Body of pancreas (tissue), 4 donors: ENCODE results near the gene TMEM151B. TPM values are rescaled to one million over a fixed set of nuclear protein-coding genes. Genes with fewer than 3 reads are reported as not detected.

Source experiments
- ATAC-seq: fragments of 150-250 bp; one replicate; pipeline ENCODE4 v1.9.1; 2016
- DNase-seq, 4 donors: peaks; one replicate each; pipeline ENCODE4 v3.0.0-alpha.2; 2019
- H3K27ac ChIP-seq, 4 donors: fragments of 200-600 bp; sonication (generic); 1 replicate in 3 of 4; 2 replicates in 1 of 4; pipeline versions ENCODE4 v1.5.1 to v1.6.1; 2016 to 2019; ENCODE audit warnings: mild to moderate bottlenecking in 1 of 4, mixed read lengths in 1 of 4, moderate library complexity in 1 of 4
- H3K27me3 ChIP-seq, 2 donors: fragments of 200-600 bp; sonication (generic); one replicate each; pipeline ENCODE4 v1.6.0; 2016; ENCODE audit warnings: mild to moderate bottlenecking in 1 of 2
- H3K36me3 ChIP-seq, 2 donors: fragments of 200-600 bp; sonication (generic); replicated peaks in 1 of 2; 2 replicates each; pipeline ENCODE4 v1.5.1; 2016; ENCODE audit warnings: low read depth in 2 of 2; ENCODE audit not compliant: insufficient read depth in 1 of 2
- H3K4me1 ChIP-seq: fragments of 200-600 bp; sonication (generic); one replicate; pipeline ENCODE4 v1.6.0; 2016
- H3K4me3 ChIP-seq, 2 donors: fragments of 200-600 bp; sonication (generic); 1 replicate in 1 of 2; 2 replicates in 1 of 2; pipeline ENCODE4 v1.5.1; 2016 to 2019
- H3K9me3 ChIP-seq, 3 donors: fragments of 200-600 bp; sonication (generic); 1 replicate in 2 of 3; 2 replicates in 1 of 3; pipeline ENCODE4 v1.5.1; 2016
- POLR2A ChIP-seq, 3 donors: fragments of 450-650 bp; IDR thresholded peaks; one replicate each; pipeline ENCODE4 v1.6.1; 2016; ENCODE audit warnings: antibody characterized with exemption in 3 of 3, mild to moderate bottlenecking in 2 of 3
- WGBS, 2 donors: methylation state at CpG; one replicate each; pipeline ENCODE4 v1.1.5; 2017; 5-methylcytosine and 5-hydroxymethylcytosine counted together
- intact Hi-C: fragments of 100-400 bp; cut with DNase I; formaldehyde crosslinking; loops from one replicate; pipeline ENCODE4 v1.15.1; 2023
- total RNA-seq, 2 donors: library from RNA; depleted of rRNA; stranded (reverse); fragments of >200 nt; gene quantifications; one replicate each; pipeline ENCODE4 v1.1.0, GENCODE V29; 2016
- TF ChIP-seq, protein P1 (sequence below), 7 experiments: fragments of 450-650 bp in 4 of 7; fragments of 200-600 bp in 3 of 7; sonication (generic) in 3 of 7; IDR thresholded peaks; one replicate each; pipeline ENCODE4 v1.5.1; 2016 to 2019; ENCODE audit warnings: antibody characterized with exemption in 7 of 7

TMEM151B gene
- total RNA-seq, 2 donors from 2014 or later, result under 0.01 to 0.66 TPM

DNA sequence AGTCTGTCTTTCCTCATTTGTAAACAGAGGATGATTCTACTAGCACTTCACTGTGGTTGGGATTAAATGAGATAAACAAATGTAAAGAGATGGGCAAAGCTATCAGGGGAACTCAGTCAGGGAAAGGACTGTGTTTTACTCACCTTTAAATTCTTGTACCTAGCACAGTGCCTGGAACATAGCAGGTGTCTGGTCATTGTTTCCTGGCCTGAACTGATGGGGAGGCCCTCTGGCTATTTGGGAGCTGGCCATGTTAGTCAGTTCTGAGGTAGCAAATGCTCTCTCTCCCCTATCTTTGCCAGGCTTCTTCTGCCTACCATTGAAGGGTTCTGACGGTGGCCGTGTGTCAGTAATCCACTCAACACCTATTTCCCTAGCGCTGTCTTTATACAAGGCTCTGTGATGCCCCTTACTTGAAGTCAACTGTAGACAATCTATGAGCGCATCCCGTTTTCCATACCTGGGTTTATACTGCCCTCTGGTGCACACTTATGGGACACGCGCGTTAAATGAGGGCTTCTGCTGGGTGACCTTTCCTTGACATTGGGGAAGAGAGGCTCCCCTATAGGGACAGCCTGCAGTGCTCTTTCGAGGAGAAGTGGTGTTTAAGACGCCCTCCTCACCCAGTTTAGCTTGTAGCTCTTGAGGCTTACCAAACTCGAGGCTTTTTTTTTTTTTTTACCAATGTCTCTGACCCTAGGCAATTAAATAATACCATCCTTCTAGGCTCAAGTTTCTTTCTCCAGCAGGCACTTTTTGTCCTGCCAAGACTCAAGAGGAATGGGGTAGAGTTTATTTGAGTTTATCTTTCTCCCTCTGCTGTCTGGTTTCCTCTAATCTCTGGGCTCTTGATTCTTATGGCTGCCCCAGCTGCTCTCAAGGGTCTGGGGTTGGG lies 68.2 kb downstream of the TMEM151B start:
- peak; percentile 66 to 75 (median 68) for DNase-seq
- Histone ChIP-seq H3K27ac (peak overlapping the region in 1 of 4 donors; percentile 12), H3K4me3 (no peak overlapping the region), H3K9me3 (no peaks in the 10 kb centered on the region), H3K36me3 (no peaks in the 10 kb centered on the region), H3K27me3 (no peaks in the 10 kb centered on the region), H3K4me1 (peaks cover 7% of the 10 kb centered on the region)
- TF ChIP-seq, protein P1, sequence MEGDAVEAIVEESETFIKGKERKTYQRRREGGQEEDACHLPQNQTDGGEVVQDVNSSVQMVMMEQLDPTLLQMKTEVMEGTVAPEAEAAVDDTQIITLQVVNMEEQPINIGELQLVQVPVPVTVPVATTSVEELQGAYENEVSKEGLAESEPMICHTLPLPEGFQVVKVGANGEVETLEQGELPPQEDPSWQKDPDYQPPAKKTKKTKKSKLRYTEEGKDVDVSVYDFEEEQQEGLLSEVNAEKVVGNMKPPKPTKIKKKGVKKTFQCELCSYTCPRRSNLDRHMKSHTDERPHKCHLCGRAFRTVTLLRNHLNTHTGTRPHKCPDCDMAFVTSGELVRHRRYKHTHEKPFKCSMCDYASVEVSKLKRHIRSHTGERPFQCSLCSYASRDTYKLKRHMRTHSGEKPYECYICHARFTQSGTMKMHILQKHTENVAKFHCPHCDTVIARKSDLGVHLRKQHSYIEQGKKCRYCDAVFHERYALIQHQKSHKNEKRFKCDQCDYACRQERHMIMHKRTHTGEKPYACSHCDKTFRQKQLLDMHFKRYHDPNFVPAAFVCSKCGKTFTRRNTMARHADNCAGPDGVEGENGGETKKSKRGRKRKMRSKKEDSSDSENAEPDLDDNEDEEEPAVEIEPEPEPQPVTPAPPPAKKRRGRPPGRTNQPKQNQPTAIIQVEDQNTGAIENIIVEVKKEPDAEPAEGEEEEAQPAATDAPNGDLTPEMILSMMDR (IDR thresholded peaks at IDR 0.05), result peak; percentile 62 to 85 (median 79)
- no peak for TF ChIP-seq POLR2A (IDR thresholded peaks at IDR 0.05)
- WGBS, 2 donors, result 2 to 5% methylated on average over 11 of the region's 11 CpGs
- intact Hi-C loops, result loop anchor here (5.0 to 10.0 kb wide), 2 partner anchors 66 to 244 kb away; partner anchors contain the start of gene TMEM151B
- ATAC-seq, result peak; percentile 84

DNA sequence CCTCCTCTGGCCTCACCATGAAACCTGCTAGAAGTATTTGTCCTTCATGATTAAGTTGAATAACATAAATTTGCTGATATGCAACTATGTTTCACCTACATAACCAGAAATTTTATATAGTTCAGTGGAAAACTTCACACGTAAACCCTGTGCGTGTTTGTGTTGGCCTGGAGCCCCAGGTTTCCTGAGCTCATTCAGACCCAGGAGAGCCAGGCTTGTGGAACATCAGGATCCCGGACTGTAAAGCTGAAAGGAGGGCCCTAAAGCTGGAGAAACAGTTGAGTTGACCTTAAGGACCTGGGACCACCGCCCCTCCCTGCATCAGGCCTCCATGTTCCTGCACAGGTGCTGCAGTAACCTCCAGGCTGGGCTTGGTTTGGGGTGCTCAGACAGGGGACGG lies 69.1 kb downstream of the TMEM151B start:
- Histone ChIP-seq H3K4me3 (no peak overlapping the region), H3K36me3 (no peaks in the 10 kb centered on the region), H3K27me3 (no peaks in the 10 kb centered on the region), H3K27ac (peak overlapping the region in 1 of 4 donors; percentile 13), H3K4me1 (peaks cover 7% of the 10 kb centered on the region), H3K9me3 (no peaks in the 10 kb centered on the region)
- peak; percentile 11 to 55 (median 30) for DNase-seq
- 39 to 54% methylated on average over 3 to 5 of the region's 5 CpGs for WGBS, 2 donors
- TF ChIP-seq POLR2A (IDR thresholded peaks at IDR 0.05), result no peak
- ATAC-seq, result no peak
- intact Hi-C loops, result loop anchor here (5.0 to 10.0 kb wide), 2 partner anchors 67 to 244 kb away; partner anchors contain the start of gene TMEM151B

DNA sequence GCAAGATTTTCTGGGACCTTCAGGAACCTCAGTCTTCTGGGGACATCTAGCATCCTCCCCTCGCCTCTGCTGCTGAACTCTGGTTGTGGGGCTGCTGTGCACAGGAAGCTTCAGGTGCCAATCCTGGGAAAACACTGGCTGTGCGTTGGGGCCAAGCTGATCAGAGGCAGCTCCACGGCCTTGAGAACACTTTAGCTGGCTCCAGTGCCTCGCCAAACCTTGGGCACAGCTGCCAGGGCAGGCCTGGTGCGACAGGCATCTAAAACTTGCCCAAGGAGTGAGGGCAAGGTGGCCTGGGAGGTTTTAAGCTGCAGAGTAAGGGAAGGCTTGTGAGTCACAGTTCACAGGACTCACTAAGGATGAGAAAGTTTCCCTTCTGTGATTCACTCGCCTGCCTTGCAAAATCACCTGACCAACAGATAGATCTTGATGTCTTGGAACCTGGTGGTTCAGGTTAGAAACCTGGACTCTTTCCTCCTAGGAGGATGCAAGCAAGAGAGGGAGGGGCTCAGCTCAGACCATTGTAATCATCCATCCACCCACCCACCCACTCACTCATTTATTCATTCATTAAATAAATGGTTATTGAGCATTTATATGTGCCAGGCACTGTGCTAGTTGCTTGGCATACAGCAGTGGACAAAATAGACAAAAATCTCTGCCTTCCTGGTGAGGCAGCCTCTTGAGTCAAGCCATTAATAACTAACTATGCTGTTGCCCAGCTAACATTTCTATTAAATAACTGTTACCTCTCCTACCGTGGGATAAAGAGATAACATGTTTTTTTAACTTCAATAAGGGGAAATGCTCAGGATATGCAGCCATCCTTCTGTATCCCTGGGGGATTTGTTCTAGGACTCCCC lies 69.7 kb downstream of the TMEM151B start:
- Histone ChIP-seq H3K4me3 (no peak overlapping the region), H3K27me3 (no peaks in the 10 kb centered on the region), H3K4me1 (peaks cover 7% of the 10 kb centered on the region), H3K36me3 (no peaks in the 10 kb centered on the region), H3K9me3 (no peaks in the 10 kb centered on the region), H3K27ac (peak overlapping the region in 1 of 4 donors; percentile 13)
- DNase-seq, result peak; percentile 31 to 76 (median 58)
- TF ChIP-seq, protein P1 (IDR thresholded peaks at IDR 0.05), result no peak
- TF ChIP-seq POLR2A (IDR thresholded peaks at IDR 0.05), result no peak
- WGBS, 2 donors, result 44 to 53% methylated on average over 5 to 7 of the region's 7 CpGs
- intact Hi-C loops, result loop anchor here (5.0 to 10.0 kb wide), 3 partner anchors 68 to 245 kb away; partner anchors contain the start of gene TMEM151B
- no peak for ATAC-seq

DNA sequence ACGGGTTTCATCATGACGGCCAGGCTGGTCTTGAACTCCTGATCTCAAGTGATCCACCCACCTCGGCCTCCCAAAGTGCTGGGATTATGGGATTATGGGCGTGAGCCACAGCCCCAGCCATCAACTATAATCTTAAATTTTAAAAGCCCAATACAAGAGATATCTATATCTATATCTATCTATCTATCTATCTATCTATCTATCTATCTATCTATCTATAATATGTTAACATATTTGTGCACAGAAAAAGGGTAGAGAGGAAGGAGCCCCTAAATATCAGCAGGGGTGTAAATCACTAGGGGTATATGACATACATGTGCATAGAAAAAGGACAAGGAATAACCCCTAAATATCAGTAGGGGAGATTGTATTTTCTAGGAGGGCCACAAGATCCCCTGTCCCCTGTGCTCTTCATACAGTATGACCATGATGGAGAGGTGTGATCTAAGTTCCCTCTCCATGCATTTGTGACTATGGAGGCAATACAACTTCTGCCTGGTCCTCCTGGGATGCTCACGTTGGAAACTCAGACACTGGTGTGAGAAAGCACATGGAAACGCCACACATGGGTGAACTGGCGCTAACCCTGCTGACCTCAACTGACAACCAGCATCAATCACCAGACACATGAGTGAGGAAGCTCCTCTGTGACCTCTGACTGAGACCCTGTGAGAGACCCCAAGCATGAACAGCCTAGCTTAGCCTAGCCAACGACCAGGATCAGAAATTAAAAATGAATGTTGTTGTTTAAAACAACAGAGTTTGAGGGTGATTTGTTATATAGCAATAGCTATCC lies 71.0 kb downstream of the TMEM151B start:
- no peak for TF ChIP-seq POLR2A (IDR thresholded peaks at IDR 0.05)
- TF ChIP-seq, protein P1 (IDR thresholded peaks at IDR 0.05), result no peak
- DNase-seq, result no peak
- Histone ChIP-seq H3K36me3 (no peaks in the 10 kb centered on the region), H3K27ac (no peak overlapping the region), H3K4me3 (no peak overlapping the region), H3K27me3 (no peaks in the 10 kb centered on the region), H3K4me1 (peaks cover 7% of the 10 kb centered on the region), H3K9me3 (no peaks in the 10 kb centered on the region)
- intact Hi-C loops, result loop anchor here (10.0 kb wide), 1 partner anchor 166 kb away; no protein-coding TSS in a partner anchor
- WGBS, 2 donors, result 55 to 61% methylated on average over 8 of the region's 8 CpGs
- no peak for ATAC-seq
